ENCODE results near the gene CCDC146.
"Not testable (repeated sequence)": the region's sequence is repeated elsewhere in the genome, so short reads cannot be mapped to it uniquely, and the experiment has no call there.

- TF ChIP-seq POLR2A (IDR thresholded peaks at IDR 0.05; ENCODE audit: low read length); GATA1 (IDR thresholded peaks at IDR 0.05; ENCODE audit: low read depth, low read length): not testable (repeated sequence)
These were observed 42.8 kb upstream of the CCDC146 start for GRCh38 chr7:77079624-77080023.

Data from erythroblast (primary cell).